ENCODE data around the gene ARFGEF2. TPM values are rescaled to one million over a fixed set of nuclear protein-coding genes. Genes with fewer than 3 reads are reported as not detected.

The ARFGEF2 gene
- total and polyA plus RNA-seq, 12 donors, result 6.2 to 50.0 (median 41.8) TPM

- intact Hi-C loops (cut with DNase I), result no loop called here
- H3K27ac ChIP-seq, result peak overlapping the region in 2 of 10 donors; percentile 19 to 27
- peak in 5 of 8 donors; percentile 53 to 92 (median 74) for ATAC-seq
- TF ChIP-seq CTCF (IDR thresholded peaks at IDR 0.05), result no peak
- H3K4me1 ChIP-seq, result peaks cover 0 to 8% (median 3%) of the 10 kb centered on the region in 9 donors
- H3K36me3 ChIP-seq, result no peaks in the 10 kb centered on the region
- peaks cover 0 to 22% (median 3%) of the 10 kb centered on the region in 11 donors for H3K9me3 ChIP-seq
- H3K27me3 ChIP-seq, result no peaks in the 10 kb centered on the region
- no peak for DNase-seq
- H3K4me3 ChIP-seq, result no peak overlapping the region
- WGBS, 2 donors, result 57 to 67% methylated on average over 4 of the region's 4 CpGs
Observed at GRCh38 chr20:48897305-48898010, 24.1 kb upstream of the ARFGEF2 start.

DNA sequence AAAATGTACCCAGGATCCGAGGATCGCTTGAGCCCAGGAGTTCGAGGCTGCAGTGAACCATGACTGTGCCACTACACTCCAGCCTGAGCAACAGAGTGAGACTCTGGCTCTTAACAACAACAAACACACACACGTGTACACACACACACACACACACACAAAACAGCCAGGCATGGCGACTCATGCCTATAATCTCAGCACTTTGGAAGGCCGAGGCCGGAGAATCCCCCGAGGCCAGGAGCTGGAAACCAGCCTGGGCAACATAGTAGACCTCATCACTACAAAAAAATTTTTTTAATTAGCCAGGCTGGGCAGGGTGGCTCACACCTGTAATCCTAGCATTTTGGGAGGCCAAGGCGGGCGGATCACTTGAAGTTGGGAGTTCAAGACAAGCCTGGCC lies 23.3 kb upstream of the ARFGEF2 start:
- 75 to 92% methylated on average over 10 of the region's 10 CpGs for WGBS, 2 donors
- Histone ChIP-seq H3K27ac (no peak overlapping the region), H3K27me3 (no peaks in the 10 kb centered on the region), H3K4me1 (peaks cover 0 to 8% (median 3%) of the 10 kb centered on the region in 9 donors), H3K9me3 (peaks cover 0 to 16% (median 3%) of the 10 kb centered on the region in 11 donors), H3K4me3 (no peak overlapping the region), H3K36me3 (no peaks in the 10 kb centered on the region)
- ATAC-seq (no peak), DNase-seq (no peak)
- intact Hi-C loops (cut with DNase I), result no loop called here
- no peak for TF ChIP-seq CTCF (IDR thresholded peaks at IDR 0.05)

DNA sequence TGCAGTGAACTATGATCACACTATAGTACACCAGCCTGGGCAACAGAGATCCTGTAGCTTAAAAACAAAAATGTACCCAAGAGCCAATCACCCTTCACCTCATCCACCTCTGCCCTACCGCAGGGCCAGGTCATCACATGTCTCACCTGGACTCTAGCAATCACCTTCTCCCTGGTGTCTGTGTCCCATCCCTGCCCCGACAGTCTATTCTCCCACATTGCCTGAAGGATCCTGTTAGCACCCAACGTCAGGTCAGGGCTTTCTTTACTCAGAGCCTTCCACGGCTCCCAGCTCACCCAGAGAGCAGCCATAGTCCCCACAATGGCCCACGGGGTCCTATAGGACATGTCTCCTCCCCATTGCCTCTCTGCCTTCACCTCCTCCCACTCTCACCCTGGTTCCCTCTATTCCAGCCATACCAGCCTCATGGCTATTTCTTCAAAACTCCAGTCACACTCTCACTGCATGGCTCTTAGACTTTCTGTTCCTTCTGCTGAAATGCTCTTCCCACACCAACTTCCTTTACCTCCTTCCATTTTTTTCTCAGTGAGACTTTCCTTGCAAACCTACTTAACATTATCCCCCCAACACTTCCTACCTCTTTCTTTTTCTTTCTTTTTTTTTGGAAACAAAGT lies 22.5 kb upstream of the ARFGEF2 start:
- no peak overlapping the region for H3K4me3 ChIP-seq
- intact Hi-C loops (cut with DNase I), result no loop called here
- no peak overlapping the region for H3K27ac ChIP-seq
- TF ChIP-seq CTCF (IDR thresholded peaks at IDR 0.05), result no peak
- H3K27me3 ChIP-seq, result peaks cover 0 to 3% (median 0%) of the 10 kb centered on the region in 7 donors
- ATAC-seq, result no peak
- DNase-seq, result no peak
- no peaks in the 10 kb centered on the region for H3K36me3 ChIP-seq
- WGBS, 2 donors, result 87 to 89% methylated on average over 5 of the region's 5 CpGs
- H3K9me3 ChIP-seq, result peaks cover 0 to 8% (median 0%) of the 10 kb centered on the region in 11 donors
- peaks cover 0 to 8% (median 3%) of the 10 kb centered on the region in 9 donors for H3K4me1 ChIP-seq

DNA sequence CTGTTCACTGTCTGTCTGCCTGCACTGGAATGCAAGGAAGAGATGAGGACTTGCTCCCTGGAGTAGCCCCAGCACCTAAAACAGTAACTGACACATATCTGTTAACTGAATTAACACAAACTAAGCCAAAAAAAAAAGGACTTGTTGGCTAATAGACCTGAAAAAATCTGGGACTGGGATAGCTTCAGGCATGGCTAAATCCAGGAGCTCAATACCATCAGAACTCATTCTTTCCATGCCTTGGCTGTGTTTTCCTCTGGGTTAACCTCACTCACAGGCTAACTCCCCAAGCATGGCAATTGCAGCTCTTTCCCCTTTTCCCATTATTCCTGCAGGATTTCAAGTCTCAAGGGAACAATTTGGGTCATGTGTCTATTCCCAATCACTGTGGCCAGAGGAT lies 21.6 kb upstream of the ARFGEF2 start:
- H3K36me3 ChIP-seq, result no peaks in the 10 kb centered on the region

More for the DNA sequence above, 21.6 kb upstream of the ARFGEF2 start:
- Histone ChIP-seq H3K27ac (no peak overlapping the region), H3K4me3 (no peak overlapping the region), H3K4me1 (peaks cover 0 to 13% (median 7%) of the 10 kb centered on the region in 9 donors), H3K9me3 (no peaks in the 10 kb centered on the region), H3K27me3 (peaks cover 0 to 3% (median 0%) of the 10 kb centered on the region in 7 donors)
- no peak for DNase-seq
- no peak for TF ChIP-seq CTCF (IDR thresholded peaks at IDR 0.05)
- intact Hi-C loops (cut with DNase I), result loop anchor here in 1 of 10 donors (5.0 kb wide), 1 partner anchor 263 kb away; no protein-coding TSS in a partner anchor
- no peak for ATAC-seq
